ENCODE measurements around the gene ECHDC1. TPM values are rescaled to one million over a fixed set of nuclear protein-coding genes. Genes with fewer than 3 reads are reported as not detected.

Gene ECHDC1
- total RNA-seq, 1 donor from 2014 or later = 109 TPM

GRCh38 chr6:127279815-127280214 is 63.6 kb downstream of the ECHDC1 start:
- intact Hi-C loops (cut with DNase I) = no loop called here
- H3K36me3 ChIP-seq = peaks cover 45% of the 10 kb centered on the region
- no peak overlapping the region for H3K27ac ChIP-seq
- TF ChIP-seq CTCF (IDR thresholded peaks at IDR 0.05) = no peak
- peaks cover 13% of the 10 kb centered on the region for H3K4me1 ChIP-seq
- no peaks in the 10 kb centered on the region for H3K27me3 ChIP-seq (ENCODE audit: low read depth)
- H3K9me3 ChIP-seq = no peaks in the 10 kb centered on the region
- DNase-seq (no peak), ATAC-seq (no peak)
- no peak overlapping the region for H3K4me3 ChIP-seq

GRCh38 chr6:127277878-127278843 is 65.2 kb downstream of the ECHDC1 start:
- H3K9me3 ChIP-seq = no peaks in the 10 kb centered on the region
- no peak overlapping the region for H3K27ac ChIP-seq
- H3K4me3 ChIP-seq = no peak overlapping the region
- ATAC-seq (no peak), DNase-seq (no peak)
- peaks cover 27% of the 10 kb centered on the region for H3K4me1 ChIP-seq
- peaks cover 28% of the 10 kb centered on the region for H3K36me3 ChIP-seq
- no peak for TF ChIP-seq CTCF (IDR thresholded peaks at IDR 0.05)
- intact Hi-C loops (cut with DNase I) = no loop called here
- H3K27me3 ChIP-seq (ENCODE audit: low read depth) = no peaks in the 10 kb centered on the region

GRCh38 chr6:127276331-127276730 is 67.1 kb downstream of the ECHDC1 start:
- intact Hi-C loops (cut with DNase I) = no loop called here

GRCh38 chr6:127273499-127273898 is 69.9 kb downstream of the ECHDC1 start:
- TF ChIP-seq CTCF (IDR thresholded peaks at IDR 0.05) = no peak
- no peak for ATAC-seq

More at GRCh38 chr6:127276331-127276730, 67.1 kb downstream of the ECHDC1 start:
- no peak for DNase-seq
- TF ChIP-seq CTCF (IDR thresholded peaks at IDR 0.05) = no peak
- Histone ChIP-seq H3K27me3 (ENCODE audit: low read depth) (no peaks in the 10 kb centered on the region), H3K4me3 (no peak overlapping the region), H3K4me1 (peaks cover 45% of the 10 kb centered on the region), H3K36me3 (peaks cover 10% of the 10 kb centered on the region), H3K27ac (no peak overlapping the region), H3K9me3 (no peaks in the 10 kb centered on the region)
- no peak for ATAC-seq

GRCh38 chr6:127272576-127272975 is 70.8 kb downstream of the ECHDC1 start:
- ATAC-seq (no peak), DNase-seq (no peak)
- no peaks in the 10 kb centered on the region for H3K9me3 ChIP-seq
- H3K36me3 ChIP-seq = no peaks in the 10 kb centered on the region
- intact Hi-C loops (cut with DNase I) = no loop called here
- no peak overlapping the region for H3K4me3 ChIP-seq
- no peaks in the 10 kb centered on the region for H3K27me3 ChIP-seq (ENCODE audit: low read depth)
- no peak overlapping the region for H3K27ac ChIP-seq
- peaks cover 65% of the 10 kb centered on the region for H3K4me1 ChIP-seq
- TF ChIP-seq CTCF (IDR thresholded peaks at IDR 0.05) = no peak

More at GRCh38 chr6:127273499-127273898, 69.9 kb downstream of the ECHDC1 start:
- H3K27me3 ChIP-seq (ENCODE audit: low read depth) = no peaks in the 10 kb centered on the region
- DNase-seq = no peak
- intact Hi-C loops (cut with DNase I) = no loop called here
- H3K9me3 ChIP-seq = no peaks in the 10 kb centered on the region
- H3K27ac ChIP-seq = no peak overlapping the region
- peaks cover 70% of the 10 kb centered on the region for H3K4me1 ChIP-seq
- no peak overlapping the region for H3K4me3 ChIP-seq
- no peaks in the 10 kb centered on the region for H3K36me3 ChIP-seq

All from lower lobe of right lung (tissue), 2 donors.